Vagina (tissue), 2 donors: ENCODE results near the gene LENG8.

ENCODE experiments used
- POLR2A ChIP-seq, 2 donors: fragments of 450-650 bp; IDR thresholded peaks; one replicate each; pipeline ENCODE4 v1.6.1; 2017; ENCODE audit warnings: antibody characterized with exemption in 2 of 2, mild to moderate bottlenecking in 2 of 2, moderate library complexity in 2 of 2
- POLR2AphosphoS5 ChIP-seq, 2 donors: sonication (generic); formaldehyde crosslinking; IDR thresholded peaks; one replicate each; pipeline ENCODE4 v1.9.0; 2017; ENCODE audit warnings: antibody characterized with exemption in 2 of 2, mild to moderate bottlenecking in 2 of 2, low read depth in 1 of 2; ENCODE audit not compliant: insufficient read depth in 1 of 2
- TF ChIP-seq, protein P1 (sequence below), 3 experiments: fragments of 450-650 bp in 2 of 3; fragments of 200-600 bp in 1 of 3; sonication (generic) in 1 of 3; IDR thresholded peaks; one replicate each; pipeline ENCODE4 v1.5.1; 2017 to 2019; ENCODE audit warnings: antibody characterized with exemption in 3 of 3, mild to moderate bottlenecking in 2 of 3, moderate library complexity in 2 of 3

- TF ChIP-seq, protein P1, sequence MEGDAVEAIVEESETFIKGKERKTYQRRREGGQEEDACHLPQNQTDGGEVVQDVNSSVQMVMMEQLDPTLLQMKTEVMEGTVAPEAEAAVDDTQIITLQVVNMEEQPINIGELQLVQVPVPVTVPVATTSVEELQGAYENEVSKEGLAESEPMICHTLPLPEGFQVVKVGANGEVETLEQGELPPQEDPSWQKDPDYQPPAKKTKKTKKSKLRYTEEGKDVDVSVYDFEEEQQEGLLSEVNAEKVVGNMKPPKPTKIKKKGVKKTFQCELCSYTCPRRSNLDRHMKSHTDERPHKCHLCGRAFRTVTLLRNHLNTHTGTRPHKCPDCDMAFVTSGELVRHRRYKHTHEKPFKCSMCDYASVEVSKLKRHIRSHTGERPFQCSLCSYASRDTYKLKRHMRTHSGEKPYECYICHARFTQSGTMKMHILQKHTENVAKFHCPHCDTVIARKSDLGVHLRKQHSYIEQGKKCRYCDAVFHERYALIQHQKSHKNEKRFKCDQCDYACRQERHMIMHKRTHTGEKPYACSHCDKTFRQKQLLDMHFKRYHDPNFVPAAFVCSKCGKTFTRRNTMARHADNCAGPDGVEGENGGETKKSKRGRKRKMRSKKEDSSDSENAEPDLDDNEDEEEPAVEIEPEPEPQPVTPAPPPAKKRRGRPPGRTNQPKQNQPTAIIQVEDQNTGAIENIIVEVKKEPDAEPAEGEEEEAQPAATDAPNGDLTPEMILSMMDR (IDR thresholded peaks at IDR 0.05), result no peak
- TF ChIP-seq POLR2A (IDR thresholded peaks at IDR 0.05) (no peak), POLR2AphosphoS5 (IDR thresholded peaks at IDR 0.05; ENCODE audit: insufficient read depth in 1 of 2, low read depth in 1 of 2) (no peak)
Measured at GRCh38 chr19:54452626-54453025, 3.6 kb downstream of the LENG8 start.
